Stimulated activated CD4-positive, alpha-beta T cell treated with anti-CD3 and anti-CD28 coated beads, Interleukin-1b, Interleukin-23, amount 100 ng/mL, for 1 hour (primary cell): ENCODE data around the gene NSD2.

Source experiments
- DNase-seq, 2 donors: peaks; one replicate each; pipeline ENCODE4 v3.0.0-alpha.2; 2020; ENCODE audit warnings: low read depth in 2 of 2

Gene NSD2

GRCh38 chr4:1945124-1945895 lies 74.1 kb downstream of the NSD2 start:
- no peak for DNase-seq

DNA sequence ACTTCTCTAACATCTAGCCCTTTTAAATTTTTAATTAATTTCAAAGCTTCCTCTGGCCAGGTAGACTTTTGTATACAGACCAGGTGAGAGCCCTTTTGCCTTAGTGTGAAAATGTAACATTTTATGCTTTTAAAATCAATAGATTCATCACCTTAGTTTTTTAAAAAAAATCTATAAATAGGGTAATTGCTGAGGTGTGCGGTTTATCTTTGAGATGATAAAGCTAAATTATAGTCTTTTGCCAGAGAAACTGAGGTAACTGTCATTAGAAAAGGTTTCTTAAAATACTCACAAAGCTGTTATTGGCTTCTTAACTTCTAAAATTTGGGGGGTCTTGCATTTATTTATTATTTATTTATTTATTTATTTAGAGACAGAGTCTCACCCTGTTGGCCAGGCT lies 74.7 kb downstream of the NSD2 start:
- DNase-seq: no peak

- DNase-seq: no peak
Observed at GRCh38 chr4:1948232-1948631, 77.0 kb downstream of the NSD2 start.

GRCh38 chr4:1948892-1949436 lies 77.8 kb downstream of the NSD2 start:
- no peak for DNase-seq

DNA sequence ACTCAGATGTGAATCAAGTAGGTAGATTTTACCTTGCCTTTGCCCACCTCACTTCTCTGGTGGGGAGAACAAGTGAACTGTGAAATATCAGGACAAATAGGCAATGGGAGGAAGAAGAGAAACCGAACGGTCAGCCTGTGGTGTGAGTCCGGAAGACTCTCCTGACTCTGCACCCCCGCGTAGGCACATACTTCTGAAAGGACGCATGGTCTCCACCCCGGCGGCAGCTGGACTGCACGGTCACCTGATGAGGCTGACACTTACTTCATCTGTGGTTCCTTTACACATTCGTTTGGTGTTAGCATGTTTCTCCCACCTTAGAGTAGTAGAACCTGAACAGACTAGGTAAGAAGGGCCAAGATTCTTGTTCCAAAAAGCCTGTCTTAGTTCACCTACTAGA lies 79.2 kb downstream of the NSD2 start:
- no peak for DNase-seq

- DNase-seq: no peak
Observed at GRCh38 chr4:1952058-1952700, 81.0 kb downstream of the NSD2 start.

GRCh38 chr4:1952719-1953118 lies 81.5 kb downstream of the NSD2 start:
- no peak for DNase-seq

- no peak for DNase-seq
Observed at GRCh38 chr4:1953335-1953734, 82.1 kb downstream of the NSD2 start.

- no peak for DNase-seq
Observed at GRCh38 chr4:1956631-1957030, 85.4 kb downstream of the NSD2 start.

DNA sequence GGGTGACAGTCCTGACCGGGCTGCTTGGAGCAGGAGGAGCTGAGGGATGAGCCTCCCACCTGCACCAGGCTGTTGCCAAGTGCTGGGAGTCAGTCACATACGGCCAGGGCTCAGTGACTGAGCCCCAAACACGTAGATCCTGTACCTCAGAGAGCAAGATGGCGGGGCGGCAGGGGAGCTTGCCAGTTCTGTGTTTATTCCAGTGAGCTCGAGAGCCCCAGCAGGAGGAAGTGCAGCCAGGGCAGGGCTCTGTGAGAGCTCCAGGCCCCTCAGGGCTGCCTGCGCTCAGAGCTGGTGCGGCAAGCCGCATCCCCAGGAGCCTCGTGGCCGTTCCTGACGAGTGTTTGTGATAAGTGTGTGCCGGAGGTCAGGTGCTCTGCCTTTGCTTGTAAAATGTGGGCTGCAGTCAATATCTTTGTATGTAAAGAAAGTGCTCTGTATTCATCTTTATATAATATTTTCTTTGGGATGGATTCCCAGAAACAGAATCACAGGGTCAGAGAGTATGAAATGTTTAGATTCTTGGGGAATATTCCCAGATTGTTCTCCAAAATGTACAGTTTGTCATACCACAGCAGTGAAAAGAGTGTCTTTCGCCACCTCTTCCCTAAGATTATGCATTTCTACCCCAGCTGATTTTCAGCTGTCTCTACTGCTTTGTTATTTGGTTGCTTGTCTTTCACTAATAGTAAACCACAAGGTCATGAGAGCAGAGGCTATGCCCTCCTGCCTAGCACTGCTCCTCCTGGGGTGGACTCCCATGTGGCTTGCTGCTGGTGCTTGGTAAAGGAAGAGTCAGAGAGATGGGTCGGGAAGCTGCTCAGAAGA lies 87.3 kb downstream of the NSD2 start:
- DNase-seq: no peak

- DNase-seq: no peak
Observed at GRCh38 chr4:1959104-1959384, 87.9 kb downstream of the NSD2 start.

DNA sequence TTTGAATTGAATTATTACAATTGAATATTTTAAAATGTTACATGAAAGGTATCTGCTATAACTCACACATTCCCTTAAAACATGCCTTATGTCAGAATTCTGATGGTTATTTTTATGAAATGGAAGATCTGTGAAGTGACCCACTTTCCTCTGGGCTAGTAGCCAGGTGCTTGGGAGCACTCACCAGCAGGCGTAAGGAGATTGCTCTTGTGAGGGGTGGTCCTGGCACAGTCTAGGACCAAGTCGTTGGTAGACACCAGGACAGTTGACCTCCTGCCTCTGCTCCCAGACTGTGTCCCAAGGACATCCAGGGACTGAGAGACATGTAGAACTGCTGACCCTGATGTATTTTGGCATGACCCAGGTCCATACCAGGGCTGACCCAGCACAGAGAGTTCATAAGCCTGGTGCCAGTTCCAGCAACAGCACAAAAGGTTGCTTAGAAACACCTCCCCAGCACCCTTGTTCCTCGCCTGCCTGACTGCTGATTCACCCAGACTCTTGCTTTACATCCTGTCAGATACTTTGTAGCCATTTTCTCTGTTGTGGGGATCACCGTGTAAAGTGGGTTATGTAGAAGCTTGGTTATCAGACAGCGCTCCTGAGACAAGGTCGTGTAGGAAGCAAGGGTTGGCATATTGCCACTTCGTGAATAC lies 89.1 kb downstream of the NSD2 start:
- no peak for DNase-seq

DNA sequence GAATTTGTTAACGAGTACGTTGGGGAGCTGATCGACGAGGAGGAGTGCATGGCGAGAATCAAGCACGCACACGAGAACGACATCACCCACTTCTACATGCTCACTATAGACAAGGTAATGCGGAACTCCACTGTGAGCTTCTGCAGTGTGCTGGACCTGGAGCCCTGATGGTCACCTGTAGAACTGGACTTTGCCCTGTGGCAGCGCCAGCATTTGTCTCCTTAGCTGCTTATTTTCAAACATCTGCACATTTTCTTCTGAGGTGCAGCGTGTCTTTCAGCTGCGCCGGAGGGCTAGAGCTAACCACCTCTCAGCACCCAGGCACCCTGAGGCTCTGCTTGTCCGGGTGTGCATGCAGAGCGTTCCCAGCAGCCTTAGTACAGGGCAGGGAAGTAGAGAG lies 89.8 kb downstream of the NSD2 start:
- no peak for DNase-seq

GRCh38 chr4:1961563-1961962 lies 90.4 kb downstream of the NSD2 start:
- no peak for DNase-seq

GRCh38 chr4:1962980-1963379 lies 91.8 kb downstream of the NSD2 start:
- no peak for DNase-seq

DNA sequence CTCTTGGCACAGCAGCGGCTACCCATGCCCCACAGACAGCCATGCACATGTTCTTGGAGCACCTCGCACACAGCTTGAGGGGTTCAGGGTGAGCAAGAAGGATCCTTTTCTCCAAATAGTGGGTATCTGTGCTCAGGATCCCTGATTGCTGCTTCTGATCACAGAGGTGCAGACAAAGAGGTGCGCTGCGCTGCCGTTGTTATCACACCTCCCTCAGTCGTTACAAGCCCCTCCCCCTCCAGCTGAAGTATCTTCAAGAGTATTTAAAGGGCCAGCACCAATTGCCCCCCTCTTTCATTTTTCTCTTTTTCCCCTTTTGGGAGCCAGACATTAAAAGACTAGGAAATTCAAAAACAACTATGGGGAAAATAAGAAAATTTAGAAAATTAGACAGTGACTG lies 93.2 kb downstream of the NSD2 start:
- no peak for DNase-seq

- no peak for DNase-seq
Observed at GRCh38 chr4:1964971-1965370, 93.8 kb downstream of the NSD2 start.

DNA sequence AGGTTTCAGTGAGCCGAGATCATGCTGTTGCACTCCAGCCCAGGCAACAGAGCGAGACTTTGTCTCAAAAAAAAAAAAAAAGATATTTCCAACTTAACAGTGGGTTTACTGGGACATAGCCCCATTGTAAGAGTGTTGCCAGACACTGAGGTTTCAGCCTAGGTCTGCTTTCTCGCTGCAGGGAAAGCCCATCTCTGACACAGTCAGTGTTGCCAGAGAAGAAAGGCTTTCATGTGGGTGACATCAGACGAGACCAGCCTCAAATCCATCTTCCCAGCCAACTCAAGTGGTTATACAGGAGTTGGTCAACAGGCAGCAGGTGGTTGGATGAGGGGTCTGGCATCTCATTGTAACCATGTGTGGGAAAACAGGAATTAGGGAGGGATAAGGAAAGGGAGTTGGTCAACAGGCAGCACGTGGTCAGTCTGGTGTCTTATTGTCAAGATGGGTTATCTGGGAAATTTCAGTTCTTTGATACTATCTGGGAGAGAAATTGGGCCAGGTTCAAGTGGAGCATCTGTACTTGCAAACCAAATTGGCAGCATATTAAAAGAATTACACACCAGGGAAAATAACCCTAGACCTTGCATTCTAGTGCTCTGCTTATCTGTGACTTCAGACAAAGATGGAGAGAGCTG lies 96.4 kb downstream of the NSD2 start:
- no peak for DNase-seq

DNA sequence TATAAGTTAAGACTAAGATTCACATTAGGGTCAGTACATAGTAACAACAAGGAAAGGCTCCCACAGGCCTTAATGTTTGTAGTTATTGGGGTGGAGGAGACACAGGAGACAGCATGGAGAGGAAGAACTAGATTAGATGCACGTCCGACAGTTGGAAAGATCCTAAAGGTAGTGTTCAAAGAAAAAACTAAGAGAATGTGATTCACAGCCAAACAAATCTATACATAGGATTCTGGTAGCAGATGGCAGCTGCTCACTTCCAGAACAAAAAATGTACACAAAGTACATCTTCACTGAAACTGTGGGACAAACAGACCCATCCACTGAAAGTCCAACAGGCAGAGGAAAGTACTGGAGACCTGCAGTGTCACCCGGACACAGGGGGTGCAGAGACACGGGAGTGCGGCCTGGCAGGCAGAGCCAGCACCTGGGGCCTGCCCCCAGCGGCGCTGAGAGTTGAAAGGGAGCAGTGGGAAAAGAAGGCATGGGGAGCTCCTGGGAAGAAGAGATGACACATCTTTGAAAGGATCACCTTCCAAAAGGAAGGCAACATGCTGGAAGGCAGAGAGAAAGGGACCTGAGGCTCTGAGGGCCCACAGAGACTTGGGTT lies 97.6 kb downstream of the NSD2 start:
- DNase-seq: no peak

DNA sequence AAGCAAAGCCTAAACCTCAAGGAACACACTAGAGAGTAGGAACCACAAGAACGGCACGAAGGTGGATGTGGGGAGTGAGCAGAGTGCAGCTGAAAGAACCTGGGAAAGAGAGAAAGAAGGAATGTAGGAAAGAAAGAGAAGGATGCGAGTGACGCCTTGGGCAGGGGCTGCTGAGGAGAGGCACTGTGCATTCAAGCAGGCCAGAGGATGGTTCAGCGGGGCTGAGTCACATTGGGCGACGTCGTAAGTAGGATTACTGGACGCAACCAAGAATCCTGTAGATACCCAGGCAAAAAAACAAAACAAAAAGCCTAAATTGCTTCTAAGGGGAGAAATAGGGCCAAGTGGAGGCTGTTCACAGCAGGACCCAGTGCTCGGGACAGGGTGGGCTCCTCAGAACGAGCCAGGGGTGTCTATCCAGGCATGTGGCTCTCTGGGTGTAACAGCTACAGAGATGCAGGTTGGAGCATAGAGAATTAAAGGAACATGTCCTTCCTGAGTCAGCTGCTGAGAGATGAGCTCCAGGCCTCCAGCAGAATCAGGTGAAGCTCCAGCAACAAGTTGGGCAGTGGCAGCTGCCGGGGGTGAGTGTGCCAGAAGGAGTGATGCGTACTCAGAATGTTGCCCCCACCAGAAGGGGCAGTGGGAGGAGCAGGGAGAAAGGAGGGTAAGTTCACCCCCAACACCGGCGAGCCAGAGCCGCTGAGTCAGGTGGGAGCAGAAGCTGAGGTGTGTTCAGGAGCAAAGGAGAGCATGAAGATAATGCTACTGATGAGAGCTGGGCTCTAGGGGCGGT lies 98.9 kb downstream of the NSD2 start:
- no peak for DNase-seq
